ENCODE results near the gene CDH18. TPM values are rescaled to one million over a fixed set of nuclear protein-coding genes. Genes with fewer than 3 reads are reported as not detected.

Gene CDH18
- total RNA-seq, 2 experiments from 2014 or later = not detected

DNA sequence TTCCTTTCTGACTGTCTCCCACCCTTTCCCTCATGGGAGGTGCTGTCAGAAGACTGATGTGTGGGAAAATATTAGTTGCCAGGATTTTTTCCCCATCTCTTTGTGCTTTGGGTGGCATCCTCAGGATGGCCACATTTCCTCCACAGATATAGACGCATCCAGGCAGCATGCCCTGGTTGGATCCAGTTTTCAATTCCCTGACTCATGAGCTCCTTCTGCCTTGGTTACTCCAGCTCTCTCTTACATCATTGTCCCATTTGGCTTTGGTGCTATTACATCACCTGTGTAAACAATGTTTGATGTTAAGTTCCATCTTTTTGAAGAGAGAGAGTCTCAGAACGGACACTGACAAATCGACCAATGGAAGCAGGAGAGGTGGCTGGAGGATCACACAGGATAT is 302.5 kb downstream of the CDH18 start:
- no peak overlapping the region for H3K4me3 Mint-ChIP-seq
- H3K9me3 Mint-ChIP-seq (ENCODE audit: insufficient read depth) = peaks cover 13% of the 10 kb centered on the region
- H3K36me3 Mint-ChIP-seq (ENCODE audit: low read depth) = no peaks in the 10 kb centered on the region
- ChIA-PET CTCF (no interaction called here), POLR2A (no interaction called here)
- H3K4me1 Mint-ChIP-seq (ENCODE audit: low read depth) = no peaks in the 10 kb centered on the region
- no peak overlapping the region for H3K27ac Mint-ChIP-seq
- DNase-seq = no peak
- no peaks in the 10 kb centered on the region for H3K27me3 Mint-ChIP-seq (ENCODE audit: low read depth)
- ATAC-seq = no peak

GRCh38 chr5:19676895-19677294 is 311.1 kb downstream of the CDH18 start:
- no peak overlapping the region for H3K27ac Mint-ChIP-seq
- POLR2A ChIA-PET = no interaction called here
- ATAC-seq = no peak
- H3K4me3 Mint-ChIP-seq = no peak overlapping the region
- H3K27me3 Mint-ChIP-seq (ENCODE audit: low read depth) = no peaks in the 10 kb centered on the region
- DNase-seq = no peak
- CTCF ChIA-PET = no interaction called here
- H3K9me3 Mint-ChIP-seq (ENCODE audit: insufficient read depth) = peaks cover 16% of the 10 kb centered on the region
- no peaks in the 10 kb centered on the region for H3K36me3 Mint-ChIP-seq (ENCODE audit: low read depth)
- no peaks in the 10 kb centered on the region for H3K4me1 Mint-ChIP-seq (ENCODE audit: low read depth)

- H3K9me3 Mint-ChIP-seq (ENCODE audit: insufficient read depth) = peaks cover 14% of the 10 kb centered on the region
- ATAC-seq (no peak), DNase-seq (no peak)
- no peaks in the 10 kb centered on the region for H3K27me3 Mint-ChIP-seq (ENCODE audit: low read depth)
- H3K4me3 Mint-ChIP-seq = no peak overlapping the region
- ChIA-PET POLR2A (no interaction called here), CTCF (no interaction called here)
- H3K27ac Mint-ChIP-seq = no peak overlapping the region
- H3K4me1 Mint-ChIP-seq (ENCODE audit: low read depth) = no peaks in the 10 kb centered on the region
- H3K36me3 Mint-ChIP-seq (ENCODE audit: low read depth) = no peaks in the 10 kb centered on the region
These were observed 327.3 kb downstream of the CDH18 start for GRCh38 chr5:19660679-19661078.

DNA sequence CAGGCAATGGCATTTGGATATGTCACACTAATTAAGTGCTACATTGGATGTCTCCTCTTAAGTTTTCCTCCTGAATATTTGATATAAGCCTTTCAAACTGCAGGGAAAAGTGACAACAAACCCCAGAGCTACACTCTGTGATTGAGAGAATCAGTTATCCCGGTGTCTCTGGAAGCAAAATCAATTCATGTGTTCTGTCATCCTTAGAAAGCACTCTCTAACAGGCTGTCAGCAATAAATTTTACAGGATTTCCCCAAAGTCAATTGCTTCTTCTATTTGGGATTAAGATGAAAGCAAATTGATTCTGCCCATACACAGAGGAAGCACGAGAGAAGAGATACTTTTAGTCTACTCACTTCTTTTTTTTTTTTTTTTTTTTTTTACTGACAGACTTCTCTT is 332.4 kb downstream of the CDH18 start:
- no peaks in the 10 kb centered on the region for H3K4me1 Mint-ChIP-seq (ENCODE audit: low read depth)
- no peak overlapping the region for H3K27ac Mint-ChIP-seq
- ATAC-seq (no peak), DNase-seq (no peak)
- H3K36me3 Mint-ChIP-seq (ENCODE audit: low read depth) = no peaks in the 10 kb centered on the region
- no peak overlapping the region for H3K4me3 Mint-ChIP-seq
- H3K9me3 Mint-ChIP-seq (ENCODE audit: insufficient read depth) = no peaks in the 10 kb centered on the region
- CTCF ChIA-PET = no interaction called here
- H3K27me3 Mint-ChIP-seq (ENCODE audit: low read depth) = no peaks in the 10 kb centered on the region
- POLR2A ChIA-PET = no interaction called here

DNA sequence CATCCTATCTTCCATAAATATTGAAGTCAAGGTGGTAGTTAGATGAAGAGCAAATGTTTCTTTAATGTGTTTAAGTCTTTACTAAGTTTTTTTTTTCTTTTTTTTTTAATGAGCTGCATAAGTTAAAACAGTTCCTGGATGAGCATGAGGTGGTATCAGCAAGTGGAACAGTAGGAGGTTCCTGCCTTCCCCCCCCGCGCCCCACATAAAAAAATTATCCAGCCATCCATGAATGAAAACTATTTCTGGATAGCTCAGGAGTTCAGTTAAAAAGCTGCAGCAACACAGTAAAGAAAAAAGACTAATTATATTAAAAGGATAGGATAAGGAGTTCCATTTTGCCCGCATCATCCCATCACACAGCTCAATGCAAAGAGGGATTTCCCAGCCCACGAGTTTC is 349.5 kb downstream of the CDH18 start:
- ChIA-PET CTCF (no interaction called here), POLR2A (no interaction called here)
- Mint-ChIP-seq H3K9me3 (ENCODE audit: insufficient read depth) (peaks cover 7% of the 10 kb centered on the region), H3K27me3 (ENCODE audit: low read depth) (no peaks in the 10 kb centered on the region), H3K27ac (no peak overlapping the region), H3K36me3 (ENCODE audit: low read depth) (no peaks in the 10 kb centered on the region), H3K4me1 (ENCODE audit: low read depth) (no peaks in the 10 kb centered on the region), H3K4me3 (no peak overlapping the region)
- no peak for DNase-seq
- ATAC-seq = no peak

- H3K36me3 Mint-ChIP-seq (ENCODE audit: low read depth) = no peaks in the 10 kb centered on the region
- ChIA-PET CTCF (no interaction called here), POLR2A (no interaction called here)
- H3K9me3 Mint-ChIP-seq (ENCODE audit: insufficient read depth) = peaks cover 12% of the 10 kb centered on the region
- H3K4me1 Mint-ChIP-seq (ENCODE audit: low read depth) = no peaks in the 10 kb centered on the region
- H3K27me3 Mint-ChIP-seq (ENCODE audit: low read depth) = no peaks in the 10 kb centered on the region
- ATAC-seq (no peak), DNase-seq (no peak)
- no peak overlapping the region for H3K4me3 Mint-ChIP-seq
- H3K27ac Mint-ChIP-seq = no peak overlapping the region
These were observed 357.1 kb downstream of the CDH18 start for GRCh38 chr5:19630876-19631275.

DNA sequence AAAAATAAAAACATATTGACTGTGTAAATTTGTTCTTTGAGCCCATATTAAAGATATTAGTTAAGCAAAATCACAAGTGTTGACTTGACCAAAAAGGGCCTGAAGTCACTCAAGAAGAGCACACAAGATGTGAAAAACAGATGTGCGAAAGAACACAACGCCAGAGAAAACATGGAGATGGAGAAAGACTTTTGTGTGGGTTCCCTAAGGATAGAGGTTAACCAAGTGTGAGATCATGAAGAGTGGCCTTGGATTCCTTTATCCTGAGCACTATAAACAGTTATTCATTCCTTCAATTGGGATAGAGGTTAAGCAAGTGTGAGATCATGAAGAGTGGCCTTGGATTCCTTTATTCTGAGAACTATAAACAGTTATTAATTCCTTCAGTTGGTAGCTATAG is 361.8 kb downstream of the CDH18 start:
- no peak overlapping the region for H3K27ac Mint-ChIP-seq
- POLR2A ChIA-PET = no interaction called here
- CTCF ChIA-PET = no interaction called here
- no peak overlapping the region for H3K4me3 Mint-ChIP-seq
- peaks cover 3% of the 10 kb centered on the region for H3K9me3 Mint-ChIP-seq (ENCODE audit: insufficient read depth)
- H3K36me3 Mint-ChIP-seq (ENCODE audit: low read depth) = no peaks in the 10 kb centered on the region
- no peak for DNase-seq
- no peaks in the 10 kb centered on the region for H3K4me1 Mint-ChIP-seq (ENCODE audit: low read depth)
- no peaks in the 10 kb centered on the region for H3K27me3 Mint-ChIP-seq (ENCODE audit: low read depth)
- no peak for ATAC-seq

DNA sequence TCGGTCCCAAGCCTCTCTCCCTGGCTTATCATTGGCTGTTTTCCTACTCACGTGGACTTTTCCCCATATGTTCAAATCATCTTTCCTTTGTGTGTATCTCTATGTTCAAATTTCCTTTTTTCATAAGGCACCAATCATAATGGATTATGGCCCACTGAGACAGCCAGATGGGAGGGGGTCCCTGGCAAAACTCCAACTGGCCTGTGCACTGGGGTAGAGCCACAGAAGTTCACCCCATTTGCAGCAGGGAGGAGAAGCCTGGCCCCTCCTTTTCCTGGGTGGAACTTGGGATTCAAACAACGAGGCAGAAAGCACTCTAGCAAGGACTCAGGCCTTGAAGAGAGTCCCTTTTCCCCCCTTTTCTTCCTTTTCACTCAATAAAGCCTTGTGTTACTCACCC is 362.4 kb downstream of the CDH18 start:
- Mint-ChIP-seq H3K27me3 (ENCODE audit: low read depth) (no peaks in the 10 kb centered on the region), H3K4me1 (ENCODE audit: low read depth) (no peaks in the 10 kb centered on the region), H3K9me3 (ENCODE audit: insufficient read depth) (peaks cover 3% of the 10 kb centered on the region), H3K36me3 (ENCODE audit: low read depth) (no peaks in the 10 kb centered on the region), H3K27ac (no peak overlapping the region), H3K4me3 (no peak overlapping the region)
- POLR2A ChIA-PET = no interaction called here
- CTCF ChIA-PET = no interaction called here
- DNase-seq (no peak), ATAC-seq (no peak)

- no peak for ATAC-seq
- no peak for DNase-seq
- no peaks in the 10 kb centered on the region for H3K36me3 Mint-ChIP-seq (ENCODE audit: low read depth)
- no peak overlapping the region for H3K27ac Mint-ChIP-seq
- POLR2A ChIA-PET = no interaction called here
- H3K9me3 Mint-ChIP-seq (ENCODE audit: insufficient read depth) = peaks cover 6% of the 10 kb centered on the region
- no peaks in the 10 kb centered on the region for H3K27me3 Mint-ChIP-seq (ENCODE audit: low read depth)
- H3K4me1 Mint-ChIP-seq (ENCODE audit: low read depth) = no peaks in the 10 kb centered on the region
- CTCF ChIA-PET = no interaction called here
- no peak overlapping the region for H3K4me3 Mint-ChIP-seq
These were observed 368.4 kb downstream of the CDH18 start for GRCh38 chr5:19619571-19619970.

DNA sequence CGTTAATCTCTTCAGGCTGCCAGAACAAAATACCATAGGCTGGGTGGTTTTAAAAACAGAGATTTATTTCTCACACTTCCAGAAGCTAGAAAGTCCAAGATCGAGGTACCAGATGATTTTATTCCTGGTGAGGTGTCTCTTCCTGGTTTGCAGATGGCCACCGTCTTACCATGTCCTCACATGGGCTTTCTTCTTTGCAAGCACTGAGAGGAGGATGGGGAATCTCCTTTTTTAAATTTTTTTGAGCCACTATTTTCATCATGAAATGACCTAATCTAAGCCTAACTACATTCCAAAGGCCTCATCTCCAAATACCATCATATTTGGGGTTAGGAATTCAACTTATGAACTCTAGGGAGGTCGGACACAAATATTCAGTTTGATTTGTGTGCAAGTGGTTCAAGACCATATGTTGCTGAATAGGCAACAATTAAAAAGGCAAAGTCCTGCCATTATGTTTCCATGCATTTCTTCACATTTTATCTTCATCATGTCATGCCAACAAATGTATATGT is 371.2 kb downstream of the CDH18 start:
- Mint-ChIP-seq H3K36me3 (ENCODE audit: low read depth) (no peaks in the 10 kb centered on the region), H3K4me3 (no peak overlapping the region), H3K27me3 (ENCODE audit: low read depth) (no peaks in the 10 kb centered on the region), H3K27ac (no peak overlapping the region), H3K9me3 (ENCODE audit: insufficient read depth) (peaks cover 9% of the 10 kb centered on the region), H3K4me1 (ENCODE audit: low read depth) (no peaks in the 10 kb centered on the region)
- no peak for DNase-seq
- ChIA-PET POLR2A (no interaction called here), CTCF (no interaction called here)
- no peak for ATAC-seq

- Mint-ChIP-seq H3K9me3 (ENCODE audit: insufficient read depth) (peaks cover 14% of the 10 kb centered on the region), H3K27ac (no peak overlapping the region), H3K4me3 (no peak overlapping the region), H3K4me1 (ENCODE audit: low read depth) (no peaks in the 10 kb centered on the region), H3K36me3 (ENCODE audit: low read depth) (no peaks in the 10 kb centered on the region), H3K27me3 (ENCODE audit: low read depth) (no peaks in the 10 kb centered on the region)
- ATAC-seq (no peak), DNase-seq (no peak)
- CTCF ChIA-PET = no interaction called here
- POLR2A ChIA-PET = no interaction called here
These were observed 372.3 kb downstream of the CDH18 start for GRCh38 chr5:19615661-19616060.

DNA sequence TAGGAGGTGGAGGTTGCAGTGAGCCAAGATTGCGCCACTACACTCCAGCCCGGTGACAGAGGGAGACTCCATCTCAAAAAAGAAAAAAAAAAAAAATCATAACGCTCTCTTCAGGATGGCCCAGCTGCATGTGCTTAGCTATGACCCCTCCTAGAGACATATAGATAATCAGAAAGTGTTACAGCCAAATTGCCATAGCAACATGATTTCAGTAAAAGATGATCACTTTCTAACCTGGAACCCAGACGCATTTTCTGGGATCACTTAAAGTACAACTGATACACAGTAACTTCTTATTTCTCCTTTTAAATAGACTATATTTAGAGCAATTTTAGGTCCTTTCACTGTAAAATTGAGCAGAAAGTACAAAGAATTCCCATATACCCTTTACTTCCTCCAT is 372.9 kb downstream of the CDH18 start:
- ATAC-seq (no peak), DNase-seq (no peak)
- H3K9me3 Mint-ChIP-seq (ENCODE audit: insufficient read depth) = peaks cover 10% of the 10 kb centered on the region
- no peak overlapping the region for H3K4me3 Mint-ChIP-seq
- H3K36me3 Mint-ChIP-seq (ENCODE audit: low read depth) = no peaks in the 10 kb centered on the region
- no peak overlapping the region for H3K27ac Mint-ChIP-seq
- POLR2A ChIA-PET = no interaction called here
- no peaks in the 10 kb centered on the region for H3K4me1 Mint-ChIP-seq (ENCODE audit: low read depth)
- CTCF ChIA-PET = no interaction called here
- no peaks in the 10 kb centered on the region for H3K27me3 Mint-ChIP-seq (ENCODE audit: low read depth)

- CTCF ChIA-PET = no interaction called here
- H3K9me3 Mint-ChIP-seq (ENCODE audit: insufficient read depth) = peaks cover 4% of the 10 kb centered on the region
These were observed 379.5 kb downstream of the CDH18 start for GRCh38 chr5:19608444-19609002.

More at GRCh38 chr5:19608444-19609002, 379.5 kb downstream of the CDH18 start:
- Mint-ChIP-seq H3K36me3 (ENCODE audit: low read depth) (no peaks in the 10 kb centered on the region), H3K27ac (no peak overlapping the region), H3K4me3 (no peak overlapping the region), H3K27me3 (ENCODE audit: low read depth) (no peaks in the 10 kb centered on the region), H3K4me1 (ENCODE audit: low read depth) (no peaks in the 10 kb centered on the region)
- ATAC-seq = no peak
- no peak for DNase-seq
- POLR2A ChIA-PET = no interaction called here

Measured in activated CD8-positive, alpha-beta T cell treated with anti-CD3 and anti-CD28 coated beads, Interleukin-2, amount 10 ng/mL, durations not matched to agents 7 days and 5 days (primary cell).